Muscle of leg (tissue), 11 donors: ENCODE measurements around the gene PANK1. TPM values are rescaled to one million over a fixed set of nuclear protein-coding genes. Genes with fewer than 3 reads are reported as not detected.

Experiments
- DNase-seq: peaks from one replicate; pipeline ENCODE4 v3.0.0; 2013
- H3K27ac ChIP-seq: one replicate; pipeline ENCODE4 v1.5.1; 2013; ENCODE audit warnings: mild to moderate bottlenecking, low read length, control low read depth
- H3K27me3 ChIP-seq: one replicate; pipeline ENCODE4 v1.6.1; 2013; ENCODE audit warnings: low read length; ENCODE audit not compliant: control insufficient read depth, insufficient read depth
- H3K36me3 ChIP-seq: one replicate; pipeline ENCODE4 v1.6.1; 2013; ENCODE audit warnings: low read length; ENCODE audit not compliant: control insufficient read depth, insufficient read depth
- H3K4me1 ChIP-seq: one replicate; pipeline ENCODE4 v1.6.1; 2013; ENCODE audit warnings: low read length; ENCODE audit not compliant: control insufficient read depth, insufficient read depth
- H3K4me3 ChIP-seq: one replicate; pipeline ENCODE4 v1.5.1; 2013; ENCODE audit warnings: low read length, control low read depth
- H3K9me3 ChIP-seq: replicated peaks from 2 replicates; pipeline ENCODE4 v1.6.1; 2013; ENCODE audit warnings: low read depth, low read length; ENCODE audit not compliant: control insufficient read depth
- WGBS: methylation state at CpG from one replicate; pipeline ENCODE4 v1.1.5; 2013; ENCODE audit warnings: missing lambda C conversion rate; ENCODE audit not compliant: insufficient coverage; 5-methylcytosine and 5-hydroxymethylcytosine counted together
- polyA plus RNA-seq, 8 donors: library from polyadenylated mRNA; unstranded; fragments of 120-200 nt; gene quantifications; one replicate each; pipeline versions ENCODE4 v1.2.1 to v1.2.3, GENCODE V29; 2013; ENCODE audit warnings: inconsistent platforms in 1 of 8, low replicate concordance in 1 of 8; ENCODE audit not compliant: insufficient read length in 8 of 8, insufficient read depth in 1 of 8
- total RNA-seq: library from RNA; stranded (reverse); fragments of 120-200 nt; gene quantifications from one replicate; pipeline ENCODE4 v1.2.4, GENCODE V29; 2013

PANK1 gene
- total and polyA plus RNA-seq, 9 donors: 13.0 to 17.1 (median 15.0) TPM

DNA sequence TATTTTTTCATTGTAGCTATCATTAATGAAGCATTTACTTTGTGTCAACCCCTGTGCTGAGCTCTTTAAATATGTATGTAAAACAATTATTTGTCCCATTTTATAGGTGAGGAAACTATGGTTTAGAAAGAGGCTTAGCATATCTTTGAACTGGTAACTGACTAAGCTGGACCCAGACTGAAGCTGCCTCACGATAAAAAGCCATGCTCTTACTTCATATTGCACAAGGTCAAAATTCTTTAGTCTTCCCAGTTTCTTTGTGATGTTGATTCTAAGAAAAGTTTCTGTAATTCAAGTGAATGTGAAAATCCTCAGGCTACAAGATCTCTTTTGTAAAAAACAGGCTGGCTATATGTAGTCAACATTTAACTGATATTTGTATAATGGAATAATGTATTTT lies 63.0 kb downstream of the PANK1 start:
- no peak for DNase-seq
- H3K36me3 ChIP-seq: peaks cover 4% of the 10 kb centered on the region
- no CpG with 5 or more reads among the region's 1 CpG for WGBS

DNA sequence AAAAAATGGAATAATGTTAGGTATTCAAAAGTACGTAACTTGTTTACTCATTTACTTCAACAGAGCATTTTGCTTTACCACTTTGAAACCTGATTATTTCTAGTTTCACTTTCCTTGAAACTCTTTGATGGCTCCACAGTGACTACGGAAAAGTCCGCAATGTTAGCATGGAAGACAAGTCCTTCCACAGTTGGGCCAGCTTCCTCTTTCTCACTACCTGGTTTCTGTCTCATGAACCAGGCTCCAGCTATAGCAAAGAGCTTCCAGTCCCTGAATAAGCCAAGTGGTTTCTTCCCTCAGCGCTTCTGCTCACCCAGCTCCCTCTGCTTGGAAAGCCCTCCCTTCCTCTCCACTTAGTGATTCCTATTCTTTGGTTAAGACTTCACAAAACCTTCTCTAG lies 64.8 kb downstream of the PANK1 start:
- peaks cover 5% of the 10 kb centered on the region for H3K4me1 ChIP-seq
- no peaks in the 10 kb centered on the region for H3K9me3 ChIP-seq
- 95% methylated on average over 3 of the region's 4 CpGs for WGBS

More for the DNA sequence above, 63.0 kb downstream of the PANK1 start:
- Histone ChIP-seq H3K4me1 (peaks cover 5% of the 10 kb centered on the region), H3K9me3 (no peaks in the 10 kb centered on the region), H3K27ac (no peak overlapping the region), H3K27me3 (no peaks in the 10 kb centered on the region), H3K4me3 (no peak overlapping the region)

GRCh38 chr10:89576696-89577095 lies 68.3 kb downstream of the PANK1 start:
- Histone ChIP-seq H3K27me3 (no peaks in the 10 kb centered on the region), H3K4me1 (peaks cover 5% of the 10 kb centered on the region), H3K9me3 (no peaks in the 10 kb centered on the region), H3K36me3 (no peaks in the 10 kb centered on the region), H3K4me3 (no peak overlapping the region), H3K27ac (no peak overlapping the region)
- no peak for DNase-seq
- WGBS: 80% methylated on average over 1 of the region's 2 CpGs

More for the DNA sequence above, 64.8 kb downstream of the PANK1 start:
- DNase-seq: peak; percentile 28
- H3K27me3 ChIP-seq: no peaks in the 10 kb centered on the region
- no peak overlapping the region for H3K4me3 ChIP-seq
- no peak overlapping the region for H3K27ac ChIP-seq
- peaks cover 3% of the 10 kb centered on the region for H3K36me3 ChIP-seq

DNA sequence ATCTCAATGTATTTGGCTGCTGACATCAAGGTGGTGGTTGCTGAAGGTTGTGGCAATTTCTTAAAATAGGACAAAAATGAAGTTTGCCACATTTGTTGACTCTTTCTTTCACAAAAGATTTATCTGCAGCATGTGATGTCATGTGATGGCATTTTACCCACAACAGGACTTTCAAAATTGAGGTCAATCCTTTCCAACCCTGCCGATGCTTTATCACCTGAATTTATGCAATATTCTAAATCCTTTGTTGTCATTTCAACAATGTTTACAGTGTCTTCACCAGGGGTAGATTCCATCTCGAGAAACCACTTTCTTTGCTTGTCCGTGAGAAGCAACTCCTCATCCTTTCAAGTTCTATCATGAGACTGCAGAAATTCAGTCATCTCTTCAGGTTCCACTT lies 69.0 kb downstream of the PANK1 start:
- H3K27ac ChIP-seq: no peak overlapping the region
- no peaks in the 10 kb centered on the region for H3K9me3 ChIP-seq
- H3K4me3 ChIP-seq: no peak overlapping the region
- peaks cover 5% of the 10 kb centered on the region for H3K4me1 ChIP-seq
- no peaks in the 10 kb centered on the region for H3K27me3 ChIP-seq
- no peaks in the 10 kb centered on the region for H3K36me3 ChIP-seq
- DNase-seq: no peak
- 92% methylated on average over 3 of the region's 3 CpGs for WGBS

- Histone ChIP-seq H3K36me3 (no peaks in the 10 kb centered on the region), H3K27me3 (no peaks in the 10 kb centered on the region), H3K4me3 (no peak overlapping the region), H3K27ac (no peak overlapping the region), H3K4me1 (no peaks in the 10 kb centered on the region), H3K9me3 (no peaks in the 10 kb centered on the region)
- DNase-seq: no peak
Observed at GRCh38 chr10:89575031-89575430, 70.0 kb downstream of the PANK1 start.

DNA sequence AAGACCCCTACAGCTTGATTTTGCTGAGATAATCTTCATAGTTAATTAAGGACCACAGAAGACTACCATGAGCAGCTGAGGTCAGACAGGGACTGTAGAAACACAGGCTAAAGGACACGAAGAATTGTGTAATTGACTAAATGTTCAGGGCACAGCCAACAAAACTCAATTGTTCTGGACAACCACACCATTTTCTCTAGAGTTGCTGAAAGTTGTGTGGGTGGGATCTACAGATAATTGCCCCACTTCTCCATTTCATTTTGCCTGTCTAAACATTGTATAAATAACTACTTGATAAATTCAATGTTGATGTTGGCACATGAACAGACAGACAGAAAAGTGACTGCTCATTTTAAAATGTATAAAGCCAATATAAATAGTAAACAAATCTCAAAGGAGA lies 70.7 kb downstream of the PANK1 start:
- Histone ChIP-seq H3K4me3 (no peak overlapping the region), H3K36me3 (no peaks in the 10 kb centered on the region)

DNA sequence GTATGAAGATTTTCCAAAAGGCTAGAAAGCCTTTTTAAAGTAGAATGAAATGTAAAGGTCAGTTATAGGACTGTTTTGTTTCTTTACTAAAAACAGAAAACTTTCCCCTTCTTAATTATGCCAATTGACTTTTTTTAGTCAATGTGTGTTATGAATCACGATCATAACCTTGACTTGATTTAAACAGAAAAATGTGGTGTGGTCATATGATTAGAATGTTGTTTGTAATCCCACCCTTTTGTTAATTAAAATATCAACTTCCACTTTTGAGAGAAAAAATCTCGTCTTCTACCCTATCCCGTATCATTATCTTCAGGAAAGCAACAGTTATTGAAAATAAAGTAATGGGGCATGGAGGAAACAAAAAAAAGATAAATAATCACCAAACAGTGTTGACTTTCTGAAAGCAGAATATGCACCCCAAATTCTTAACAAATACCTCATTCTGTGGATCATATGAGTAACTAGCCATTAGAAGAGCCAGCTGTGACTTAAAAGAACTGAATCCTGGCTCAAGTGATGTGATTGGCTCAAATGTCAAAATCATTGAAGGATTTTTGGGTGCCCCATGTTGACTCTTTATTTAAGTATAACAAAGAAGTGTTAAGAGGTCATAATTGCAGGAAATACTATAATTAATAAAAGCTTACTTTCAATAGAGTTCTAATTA lies 77.3 kb downstream of the PANK1 start:
- no peak overlapping the region for H3K4me3 ChIP-seq
- H3K9me3 ChIP-seq: no peaks in the 10 kb centered on the region
- H3K36me3 ChIP-seq: no peaks in the 10 kb centered on the region
- H3K27ac ChIP-seq: no peak overlapping the region
- H3K4me1 ChIP-seq: no peaks in the 10 kb centered on the region
- no peak for DNase-seq
- WGBS: no CpG with 5 or more reads among the region's 3 CpGs
- no peaks in the 10 kb centered on the region for H3K27me3 ChIP-seq

More for the DNA sequence above, 70.7 kb downstream of the PANK1 start:
- DNase-seq: no peak
- no peaks in the 10 kb centered on the region for H3K27me3 ChIP-seq
- WGBS: no CpG with 5 or more reads among the region's 1 CpG
- H3K27ac ChIP-seq: no peak overlapping the region
- H3K9me3 ChIP-seq: no peaks in the 10 kb centered on the region
- no peaks in the 10 kb centered on the region for H3K4me1 ChIP-seq

DNA sequence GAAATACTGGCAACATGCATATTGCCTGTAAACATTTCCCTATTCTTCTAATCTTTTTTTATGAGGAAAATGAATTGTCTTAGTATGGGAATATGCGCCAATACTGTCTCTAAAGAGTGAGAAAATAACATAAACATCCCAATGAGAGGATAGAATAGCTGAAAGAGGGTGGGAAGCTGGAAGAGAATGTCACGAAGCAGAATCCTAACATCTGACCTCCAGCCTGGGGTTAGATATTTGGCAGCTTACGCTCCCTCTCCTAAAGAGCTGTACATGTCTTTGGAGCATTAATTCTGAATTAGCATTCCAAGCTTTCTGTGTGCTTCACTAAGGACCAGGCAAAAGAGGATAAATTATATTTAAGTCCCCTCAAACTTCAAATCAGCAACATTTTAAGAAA lies 78.0 kb downstream of the PANK1 start:
- H3K36me3 ChIP-seq: no peaks in the 10 kb centered on the region
- no peaks in the 10 kb centered on the region for H3K4me1 ChIP-seq
- H3K27me3 ChIP-seq: no peaks in the 10 kb centered on the region
- no peak overlapping the region for H3K4me3 ChIP-seq
- WGBS: 0% methylated on average over 1 of the region's 3 CpGs
- H3K9me3 ChIP-seq: no peaks in the 10 kb centered on the region
- no peak overlapping the region for H3K27ac ChIP-seq
- DNase-seq: peak; percentile 74

- no peak overlapping the region for H3K27ac ChIP-seq
- no peaks in the 10 kb centered on the region for H3K27me3 ChIP-seq
- WGBS: 50% methylated on average over 2 of the region's 10 CpGs
Observed at GRCh38 chr10:89566095-89566950, 78.7 kb downstream of the PANK1 start.

GRCh38 chr10:89565180-89565579 lies 79.9 kb downstream of the PANK1 start:
- WGBS: no CpG with 5 or more reads among the region's 1 CpG
- Histone ChIP-seq H3K4me3 (no peak overlapping the region), H3K36me3 (no peaks in the 10 kb centered on the region), H3K4me1 (no peaks in the 10 kb centered on the region), H3K27ac (no peak overlapping the region), H3K9me3 (no peaks in the 10 kb centered on the region), H3K27me3 (no peaks in the 10 kb centered on the region)
- no peak for DNase-seq

More at GRCh38 chr10:89566095-89566950, 78.7 kb downstream of the PANK1 start:
- Histone ChIP-seq H3K36me3 (no peaks in the 10 kb centered on the region), H3K4me3 (no peak overlapping the region), H3K9me3 (no peaks in the 10 kb centered on the region), H3K4me1 (no peaks in the 10 kb centered on the region)
- no peak for DNase-seq
